ENCODE data around the gene TCF4.

DNA sequence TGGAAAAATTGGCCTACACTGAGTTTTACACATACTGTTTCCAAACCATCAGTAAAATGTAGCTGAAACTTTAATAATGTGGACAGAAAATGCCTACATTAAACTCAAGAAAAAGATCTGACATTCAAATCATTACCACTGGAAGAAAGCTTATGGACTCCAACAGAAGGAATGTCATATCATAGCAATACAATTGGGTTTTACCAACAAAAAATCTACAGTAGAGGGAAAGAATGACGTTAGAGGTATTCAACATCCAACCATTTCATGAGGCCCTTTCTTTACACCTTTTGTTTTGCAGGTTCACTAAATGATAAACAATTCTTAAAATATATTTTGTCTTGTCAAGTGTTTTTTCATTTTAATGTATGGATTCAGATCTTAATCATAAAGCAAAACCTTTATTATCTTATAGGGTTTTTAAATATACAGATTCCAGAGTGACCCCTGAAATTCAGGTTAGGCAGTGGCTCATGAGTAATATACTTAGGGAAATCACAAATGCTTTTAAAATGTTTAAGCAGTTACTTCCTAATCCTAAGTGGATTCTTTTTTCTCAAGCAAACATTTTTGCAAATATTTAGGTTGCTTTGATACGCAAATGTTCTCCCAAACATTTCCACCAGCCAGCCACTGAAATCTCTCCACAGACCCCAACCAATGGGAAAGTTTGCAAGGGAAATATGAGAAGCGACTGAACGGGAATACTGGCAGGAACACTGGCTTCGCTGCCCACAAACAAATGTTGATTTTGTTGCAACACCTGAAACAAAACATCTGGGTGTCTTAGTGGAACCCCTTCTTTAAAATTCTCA lies 168.7 kb downstream of the TCF4 start:
- TF ChIP-seq, protein P1, sequence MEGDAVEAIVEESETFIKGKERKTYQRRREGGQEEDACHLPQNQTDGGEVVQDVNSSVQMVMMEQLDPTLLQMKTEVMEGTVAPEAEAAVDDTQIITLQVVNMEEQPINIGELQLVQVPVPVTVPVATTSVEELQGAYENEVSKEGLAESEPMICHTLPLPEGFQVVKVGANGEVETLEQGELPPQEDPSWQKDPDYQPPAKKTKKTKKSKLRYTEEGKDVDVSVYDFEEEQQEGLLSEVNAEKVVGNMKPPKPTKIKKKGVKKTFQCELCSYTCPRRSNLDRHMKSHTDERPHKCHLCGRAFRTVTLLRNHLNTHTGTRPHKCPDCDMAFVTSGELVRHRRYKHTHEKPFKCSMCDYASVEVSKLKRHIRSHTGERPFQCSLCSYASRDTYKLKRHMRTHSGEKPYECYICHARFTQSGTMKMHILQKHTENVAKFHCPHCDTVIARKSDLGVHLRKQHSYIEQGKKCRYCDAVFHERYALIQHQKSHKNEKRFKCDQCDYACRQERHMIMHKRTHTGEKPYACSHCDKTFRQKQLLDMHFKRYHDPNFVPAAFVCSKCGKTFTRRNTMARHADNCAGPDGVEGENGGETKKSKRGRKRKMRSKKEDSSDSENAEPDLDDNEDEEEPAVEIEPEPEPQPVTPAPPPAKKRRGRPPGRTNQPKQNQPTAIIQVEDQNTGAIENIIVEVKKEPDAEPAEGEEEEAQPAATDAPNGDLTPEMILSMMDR (IDR thresholded peaks at IDR 0.05): no peak
- TF ChIP-seq POLR2A (IDR thresholded peaks at IDR 0.05): no peak

Data from stomach (tissue), 4 donors.